HEK293 (cell line): ENCODE measurements around the gene UGGT2.

ENCODE experiments used
- CTCF ChIA-PET: fragments of 350-600 bp; formaldehyde crosslinking; extraction: SDS; loops from one replicate; lab custom pipeline; 2021; ENCODE audit warnings: antibody characterized with exemption; lab: Yijun Ruan, JAX
- POLR2A ChIA-PET: fragments of 300-600 bp; formaldehyde crosslinking; extraction: SDS; loops from one replicate; lab custom pipeline; 2020; ENCODE audit warnings: antibody characterized with exemption, inconsistent platforms; lab: Yijun Ruan, JAX
- H3K27ac ChIP-seq: fragments of 200-500 bp; sonication (Bioruptor generic); 2 replicates; pipeline ENCODE4 v1.5.1; 2014; ENCODE audit warnings: low read depth, low read length, control low read depth, inconsistent platforms; ENCODE audit errors: extremely low read depth
- H3K36me3 ChIP-seq, 2 experiments: fragments of 200-500 bp in 1 of 2; sonication (Bioruptor generic) in 1 of 2; 1 replicate in 1 of 2; 2 replicates in 1 of 2; pipeline ENCODE4 v1.5.1; 2014 to 2017; ENCODE audit warnings: inconsistent platforms in 2 of 2, low read length in 2 of 2; ENCODE audit not compliant: control insufficient read depth in 2 of 2, insufficient read depth in 1 of 2
- H3K4me1 ChIP-seq: fragments of 200-500 bp; sonication (Bioruptor generic); 2 replicates; pipeline ENCODE4 v1.5.1; 2014; ENCODE audit warnings: mild to moderate bottlenecking, low read length, inconsistent platforms; ENCODE audit not compliant: control insufficient read depth, insufficient read depth
- H3K4me3 ChIP-seq: 2 replicates; pipeline ENCODE4 v1.5.1; 2011; ENCODE audit warnings: low read depth, mild to moderate bottlenecking, control low read depth, low read length, moderate library complexity
- H3K9me3 ChIP-seq: fragments of 200-500 bp; sonication (Bioruptor generic); 2 replicates; pipeline ENCODE4 v1.5.1; 2014; ENCODE audit warnings: low read depth, low read length, inconsistent platforms; ENCODE audit not compliant: control insufficient read depth, insufficient read depth
- AEBP2 ChIP-seq: fragments of 450-650 bp; formaldehyde crosslinking; IDR thresholded peaks from 2 replicates; pipeline ENCODE4 v1.5.1; 2016; ENCODE audit warnings: missing biosample characterization, missing genetic modification characterization, borderline replicate concordance
- KLF9 ChIP-seq: fragments of 450-650 bp; formaldehyde crosslinking; IDR thresholded peaks from 2 replicates; pipeline ENCODE4 v1.5.1; 2016; ENCODE audit warnings: missing biosample characterization, missing genetic modification characterization, low read depth
- PRDM1 ChIP-seq: fragments of 450-650 bp; formaldehyde crosslinking; IDR thresholded peaks from 2 replicates; pipeline ENCODE4; 2016; ENCODE audit warnings: missing biosample characterization, missing genetic modification characterization
- YY1 ChIP-seq: fragments of 450-650 bp; formaldehyde crosslinking; IDR thresholded peaks from 2 replicates; pipeline ENCODE4 v1.5.1; 2018; ENCODE audit warnings: missing biosample characterization, missing genetic modification characterization
- ZNF121 ChIP-seq: fragments of 450-650 bp; formaldehyde crosslinking; IDR thresholded peaks from 2 replicates; pipeline ENCODE4 v1.5.1; 2016; ENCODE audit warnings: missing biosample characterization, missing genetic modification characterization
- ZNF155 ChIP-seq: fragments of 450-650 bp; formaldehyde crosslinking; IDR thresholded peaks from 2 replicates; pipeline ENCODE4 v1.5.1; 2016; ENCODE audit warnings: missing biosample characterization, missing genetic modification characterization
- ZNF280C ChIP-seq: fragments of 450-650 bp; formaldehyde crosslinking; IDR thresholded peaks from 2 replicates; pipeline ENCODE4 v1.5.1; 2016; ENCODE audit warnings: missing biosample characterization, missing genetic modification characterization
- ZNF624 ChIP-seq: fragments of 450-650 bp; formaldehyde crosslinking; IDR thresholded peaks from 2 replicates; pipeline ENCODE4 v1.5.1; 2017; ENCODE audit warnings: missing biosample characterization, missing genetic modification characterization
- ZNF658 ChIP-seq: fragments of 450-650 bp; formaldehyde crosslinking; IDR thresholded peaks from 2 replicates; pipeline ENCODE4; 2016; ENCODE audit warnings: missing biosample characterization, missing genetic modification characterization
- TF ChIP-seq, protein P1 (sequence below): fragments of 450-650 bp; formaldehyde crosslinking; IDR thresholded peaks from 2 replicates; pipeline ENCODE4 v1.5.1; 2016; ENCODE audit warnings: missing biosample characterization, missing genetic modification characterization
- TF ChIP-seq, protein P2 (sequence below): fragments of 450-650 bp; formaldehyde crosslinking; IDR thresholded peaks from 2 replicates; pipeline ENCODE4 v1.5.1; 2017; ENCODE audit warnings: missing biosample characterization, mild to moderate bottlenecking, missing genetic modification characterization, moderate library complexity

UGGT2 gene

DNA sequence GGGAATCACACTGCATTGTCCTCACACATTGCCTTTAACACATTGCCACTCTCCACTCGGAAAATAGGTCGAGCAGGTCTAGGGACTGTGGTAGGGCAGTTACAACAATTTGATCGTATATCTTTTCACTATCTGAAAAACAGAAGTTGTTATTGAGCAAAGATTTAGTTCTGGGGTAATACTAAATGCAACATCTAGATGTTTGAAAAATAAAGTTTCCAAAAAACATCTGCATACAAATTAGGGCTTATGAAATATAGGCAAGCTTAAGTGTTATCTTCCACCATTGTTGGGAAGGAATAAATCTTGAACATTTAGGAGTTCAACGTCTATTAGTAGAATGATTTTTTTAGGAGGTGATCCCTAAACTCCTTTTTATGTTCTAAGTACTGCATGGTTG lies 35.9 kb upstream of the UGGT2 start:
- H3K36me3 ChIP-seq: no peaks in the 10 kb centered on the region
- TF ChIP-seq ZNF121 (tag by site-specific recombination) (0 out of 2 replicates have a peak, but pooled peaks have one; percentile 19), ZNF624 (no peak)
- H3K4me1 ChIP-seq: peaks cover 5% of the 10 kb centered on the region
- CTCF ChIA-PET: interaction anchor here (0.6 kb wide), 1 partner anchor 187 kb away, joined by 3 read pairs; no protein-coding TSS in a partner anchor
- H3K4me3 ChIP-seq: no peak overlapping the region
- POLR2A ChIA-PET: no interaction called here
- H3K9me3 ChIP-seq: no peaks in the 10 kb centered on the region
- no peak overlapping the region for H3K27ac ChIP-seq

GRCh38 chr13:96086736-96087135 lies 33.5 kb upstream of the UGGT2 start:
- H3K9me3 ChIP-seq: no peaks in the 10 kb centered on the region
- H3K4me3 ChIP-seq: no peak overlapping the region
- H3K27ac ChIP-seq: no peak overlapping the region
- H3K4me1 ChIP-seq: peaks cover 2% of the 10 kb centered on the region
- ChIA-PET POLR2A (interaction anchor here (0.9 kb wide), 1 partner anchor 34 kb away, joined by 3 read pairs; the partner anchor contains the start of gene UGGT2), CTCF (interaction anchor here (1.3 kb wide), 1 partner anchor 29 kb away, joined by 4 read pairs; no protein-coding TSS in a partner anchor)
- TF ChIP-seq KLF9 (no peak), ZNF280C (tag by site-specific recombination) (no peak), ZNF155 (tag by site-specific recombination) (no peak), PRDM1 (tag by site-specific recombination) (peak; percentile 58; the same call in 1 of the 2 replicates), YY1 (tag by site-specific recombination) (no peak), AEBP2 (tag by site-specific recombination) (no peak), ZNF658 (no peak)
- TF ChIP-seq, protein P1, sequence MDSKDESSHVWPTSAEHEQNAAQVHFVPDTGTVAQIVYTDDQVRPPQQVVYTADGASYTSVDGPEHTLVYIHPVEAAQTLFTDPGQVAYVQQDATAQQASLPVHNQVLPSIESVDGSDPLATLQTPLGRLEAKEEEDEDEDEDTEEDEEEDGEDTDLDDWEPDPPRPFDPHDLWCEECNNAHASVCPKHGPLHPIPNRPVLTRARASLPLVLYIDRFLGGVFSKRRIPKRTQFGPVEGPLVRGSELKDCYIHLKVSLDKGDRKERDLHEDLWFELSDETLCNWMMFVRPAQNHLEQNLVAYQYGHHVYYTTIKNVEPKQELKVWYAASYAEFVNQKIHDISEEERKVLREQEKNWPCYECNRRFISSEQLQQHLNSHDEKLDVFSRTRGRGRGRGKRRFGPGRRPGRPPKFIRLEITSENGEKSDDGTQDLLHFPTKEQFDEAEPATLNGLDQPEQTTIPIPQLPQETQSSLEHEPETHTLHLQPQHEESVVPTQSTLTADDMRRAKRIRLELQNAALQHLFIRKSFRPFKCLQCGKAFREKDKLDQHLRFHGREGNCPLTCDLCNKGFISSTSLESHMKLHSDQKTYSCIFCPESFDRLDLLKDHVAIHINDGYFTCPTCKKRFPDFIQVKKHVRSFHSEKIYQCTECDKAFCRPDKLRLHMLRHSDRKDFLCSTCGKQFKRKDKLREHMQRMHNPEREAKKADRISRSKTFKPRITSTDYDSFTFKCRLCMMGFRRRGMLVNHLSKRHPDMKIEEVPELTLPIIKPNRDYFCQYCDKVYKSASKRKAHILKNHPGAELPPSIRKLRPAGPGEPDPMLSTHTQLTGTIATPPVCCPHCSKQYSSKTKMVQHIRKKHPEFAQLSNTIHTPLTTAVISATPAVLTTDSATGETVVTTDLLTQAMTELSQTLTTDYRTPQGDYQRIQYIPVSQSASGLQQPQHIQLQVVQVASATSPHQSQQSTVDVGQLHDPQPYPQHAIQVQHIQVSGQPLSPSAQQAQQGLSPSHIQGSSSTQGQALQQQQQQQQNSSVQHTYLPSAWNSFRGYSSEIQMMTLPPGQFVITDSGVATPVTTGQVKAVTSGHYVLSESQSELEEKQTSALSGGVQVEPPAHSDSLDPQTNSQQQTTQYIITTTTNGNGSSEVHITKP (tag by site-specific recombination): no peak
- H3K36me3 ChIP-seq: no peaks in the 10 kb centered on the region

GRCh38 chr13:96082640-96083039 lies 29.4 kb upstream of the UGGT2 start:
- Histone ChIP-seq H3K27ac (no peak overlapping the region), H3K4me3 (no peak overlapping the region), H3K4me1 (no peaks in the 10 kb centered on the region), H3K36me3 (no peaks in the 10 kb centered on the region), H3K9me3 (no peaks in the 10 kb centered on the region)
- TF ChIP-seq PRDM1 (tag by site-specific recombination): 0 out of 2 replicates have a peak, but pooled peaks have one; percentile 37
- TF ChIP-seq, protein P2, sequence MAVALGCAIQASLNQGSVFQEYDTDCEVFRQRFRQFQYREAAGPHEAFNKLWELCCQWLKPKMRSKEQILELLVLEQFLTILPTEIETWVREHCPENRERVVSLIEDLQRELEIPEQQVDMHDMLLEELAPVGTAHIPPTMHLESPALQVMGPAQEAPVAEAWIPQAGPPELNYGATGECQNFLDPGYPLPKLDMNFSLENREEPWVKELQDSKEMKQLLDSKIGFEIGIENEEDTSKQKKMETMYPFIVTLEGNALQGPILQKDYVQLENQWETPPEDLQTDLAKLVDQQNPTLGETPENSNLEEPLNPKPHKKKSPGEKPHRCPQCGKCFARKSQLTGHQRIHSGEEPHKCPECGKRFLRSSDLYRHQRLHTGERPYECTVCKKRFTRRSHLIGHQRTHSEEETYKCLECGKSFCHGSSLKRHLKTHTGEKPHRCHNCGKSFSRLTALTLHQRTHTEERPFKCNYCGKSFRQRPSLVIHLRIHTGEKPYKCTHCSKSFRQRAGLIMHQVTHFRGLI (tag by site-specific recombination): no peak
- CTCF ChIA-PET: no interaction called here
- POLR2A ChIA-PET: interaction anchor here (0.8 kb wide), 1 partner anchor 29 kb away, joined by 3 read pairs; the partner anchor contains the start of gene UGGT2
